GM23338 (cell line): ENCODE measurements around the gene ZNF184.

Experiments
- CREB1 ChIP-seq: fragments of 250-450 bp; sonication (Bioruptor Pico); IDR thresholded peaks from 2 replicates; pipeline ENCODE4 v1.5.0; 2020; ENCODE audit warnings: low read depth, mild to moderate bottlenecking, moderate library complexity
- EZH2 ChIP-seq: fragments of 200-600 bp; sonication (generic); IDR thresholded peaks from one replicate; pipeline ENCODE4 v1.8.0; 2017; ENCODE audit warnings: antibody characterized with exemption, mild to moderate bottlenecking, low read depth; ENCODE audit not compliant: unreplicated experiment
- EZH2phosphoT487 ChIP-seq: fragments of 200-600 bp; sonication (generic); IDR thresholded peaks from one replicate; pipeline ENCODE4 v1.8.1; 2018; ENCODE audit warnings: antibody characterized with exemption; ENCODE audit not compliant: unreplicated experiment
- JUNB ChIP-seq: IDR thresholded peaks from one replicate; pipeline ENCODE4 v1.6.1; 2016; ENCODE audit warnings: antibody characterized with exemption; ENCODE audit not compliant: unreplicated experiment
- POLR2AphosphoS5 ChIP-seq: IDR thresholded peaks from 2 replicates; pipeline ENCODE4 v1.6.1; 2016; ENCODE audit warnings: antibody characterized with exemption, low read depth
- ZNF331 ChIP-seq: fragments of 250-450 bp; sonication (Bioruptor Pico); IDR thresholded peaks from 2 replicates; pipeline ENCODE4 v1.5.0; 2020; ENCODE audit warnings: low read depth, mild to moderate bottlenecking, moderate library complexity
- TF ChIP-seq, protein P1 (sequence below), 2 experiments: fragments of 200-600 bp in 1 of 2; sonication (generic) in 1 of 2; conservative IDR thresholded peaks; 2 replicates each; pipeline versions ENCODE4 v1.5.1 to v1.6.1; 2016 to 2017; ENCODE audit warnings: antibody characterized with exemption in 2 of 2, low read depth in 2 of 2, mild to moderate bottlenecking in 2 of 2, moderate library complexity in 1 of 2
- TF ChIP-seq, protein P2 (sequence below): IDR thresholded peaks from one replicate; pipeline ENCODE4 v1.6.1; 2018; ENCODE audit warnings: antibody characterized with exemption; ENCODE audit not compliant: unreplicated experiment

DNA sequence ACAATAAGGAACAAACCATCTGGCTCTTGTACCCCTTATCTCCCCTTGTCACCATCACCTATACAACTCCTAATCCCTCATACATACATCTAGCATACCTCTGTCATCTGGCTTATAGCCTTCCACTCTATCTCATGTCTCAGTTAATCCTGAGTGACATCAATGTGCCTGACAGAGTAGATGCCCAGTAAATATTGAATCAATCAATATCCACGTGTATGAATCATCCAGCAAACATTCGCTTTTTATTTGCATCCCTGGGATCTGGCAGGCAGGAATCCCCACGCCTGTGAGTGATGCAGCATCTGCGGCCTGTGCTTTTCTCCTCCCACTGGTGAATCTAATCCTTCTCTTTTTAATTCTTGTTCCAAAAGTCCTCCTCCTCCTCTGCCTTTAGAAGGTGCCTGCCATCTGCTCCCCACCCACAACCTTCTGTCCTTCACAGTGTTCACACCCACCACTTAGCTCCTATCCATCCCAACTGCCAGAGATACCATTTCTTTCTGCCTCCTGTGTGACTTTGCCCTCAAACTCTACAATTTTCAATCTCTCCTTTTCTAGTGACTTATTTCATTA lies 46.8 kb downstream of the ZNF184 start:
- TF ChIP-seq, protein P1, sequence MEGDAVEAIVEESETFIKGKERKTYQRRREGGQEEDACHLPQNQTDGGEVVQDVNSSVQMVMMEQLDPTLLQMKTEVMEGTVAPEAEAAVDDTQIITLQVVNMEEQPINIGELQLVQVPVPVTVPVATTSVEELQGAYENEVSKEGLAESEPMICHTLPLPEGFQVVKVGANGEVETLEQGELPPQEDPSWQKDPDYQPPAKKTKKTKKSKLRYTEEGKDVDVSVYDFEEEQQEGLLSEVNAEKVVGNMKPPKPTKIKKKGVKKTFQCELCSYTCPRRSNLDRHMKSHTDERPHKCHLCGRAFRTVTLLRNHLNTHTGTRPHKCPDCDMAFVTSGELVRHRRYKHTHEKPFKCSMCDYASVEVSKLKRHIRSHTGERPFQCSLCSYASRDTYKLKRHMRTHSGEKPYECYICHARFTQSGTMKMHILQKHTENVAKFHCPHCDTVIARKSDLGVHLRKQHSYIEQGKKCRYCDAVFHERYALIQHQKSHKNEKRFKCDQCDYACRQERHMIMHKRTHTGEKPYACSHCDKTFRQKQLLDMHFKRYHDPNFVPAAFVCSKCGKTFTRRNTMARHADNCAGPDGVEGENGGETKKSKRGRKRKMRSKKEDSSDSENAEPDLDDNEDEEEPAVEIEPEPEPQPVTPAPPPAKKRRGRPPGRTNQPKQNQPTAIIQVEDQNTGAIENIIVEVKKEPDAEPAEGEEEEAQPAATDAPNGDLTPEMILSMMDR (conservative IDR thresholded peaks at IDR 0.05; ENCODE audit: low read depth in 2 of 2), result no peak
- TF ChIP-seq POLR2AphosphoS5 (no peak), EZH2 (no peak), EZH2phosphoT487 (no peak), ZNF331 (CRISPR knock-in tag) (no peak), CREB1 (CRISPR knock-in tag) (no peak), JUNB (no peak)
- TF ChIP-seq, protein P2, sequence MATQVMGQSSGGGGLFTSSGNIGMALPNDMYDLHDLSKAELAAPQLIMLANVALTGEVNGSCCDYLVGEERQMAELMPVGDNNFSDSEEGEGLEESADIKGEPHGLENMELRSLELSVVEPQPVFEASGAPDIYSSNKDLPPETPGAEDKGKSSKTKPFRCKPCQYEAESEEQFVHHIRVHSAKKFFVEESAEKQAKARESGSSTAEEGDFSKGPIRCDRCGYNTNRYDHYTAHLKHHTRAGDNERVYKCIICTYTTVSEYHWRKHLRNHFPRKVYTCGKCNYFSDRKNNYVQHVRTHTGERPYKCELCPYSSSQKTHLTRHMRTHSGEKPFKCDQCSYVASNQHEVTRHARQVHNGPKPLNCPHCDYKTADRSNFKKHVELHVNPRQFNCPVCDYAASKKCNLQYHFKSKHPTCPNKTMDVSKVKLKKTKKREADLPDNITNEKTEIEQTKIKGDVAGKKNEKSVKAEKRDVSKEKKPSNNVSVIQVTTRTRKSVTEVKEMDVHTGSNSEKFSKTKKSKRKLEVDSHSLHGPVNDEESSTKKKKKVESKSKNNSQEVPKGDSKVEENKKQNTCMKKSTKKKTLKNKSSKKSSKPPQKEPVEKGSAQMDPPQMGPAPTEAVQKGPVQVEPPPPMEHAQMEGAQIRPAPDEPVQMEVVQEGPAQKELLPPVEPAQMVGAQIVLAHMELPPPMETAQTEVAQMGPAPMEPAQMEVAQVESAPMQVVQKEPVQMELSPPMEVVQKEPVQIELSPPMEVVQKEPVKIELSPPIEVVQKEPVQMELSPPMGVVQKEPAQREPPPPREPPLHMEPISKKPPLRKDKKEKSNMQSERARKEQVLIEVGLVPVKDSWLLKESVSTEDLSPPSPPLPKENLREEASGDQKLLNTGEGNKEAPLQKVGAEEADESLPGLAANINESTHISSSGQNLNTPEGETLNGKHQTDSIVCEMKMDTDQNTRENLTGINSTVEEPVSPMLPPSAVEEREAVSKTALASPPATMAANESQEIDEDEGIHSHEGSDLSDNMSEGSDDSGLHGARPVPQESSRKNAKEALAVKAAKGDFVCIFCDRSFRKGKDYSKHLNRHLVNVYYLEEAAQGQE, result no peak
